ENCODE measurements around the gene FEZ2. TPM values are rescaled to one million over a fixed set of nuclear protein-coding genes. Genes with fewer than 3 reads are reported as not detected.

The FEZ2 gene
- polyA plus RNA-seq, 1 experiment, result 38.3 TPM

DNA sequence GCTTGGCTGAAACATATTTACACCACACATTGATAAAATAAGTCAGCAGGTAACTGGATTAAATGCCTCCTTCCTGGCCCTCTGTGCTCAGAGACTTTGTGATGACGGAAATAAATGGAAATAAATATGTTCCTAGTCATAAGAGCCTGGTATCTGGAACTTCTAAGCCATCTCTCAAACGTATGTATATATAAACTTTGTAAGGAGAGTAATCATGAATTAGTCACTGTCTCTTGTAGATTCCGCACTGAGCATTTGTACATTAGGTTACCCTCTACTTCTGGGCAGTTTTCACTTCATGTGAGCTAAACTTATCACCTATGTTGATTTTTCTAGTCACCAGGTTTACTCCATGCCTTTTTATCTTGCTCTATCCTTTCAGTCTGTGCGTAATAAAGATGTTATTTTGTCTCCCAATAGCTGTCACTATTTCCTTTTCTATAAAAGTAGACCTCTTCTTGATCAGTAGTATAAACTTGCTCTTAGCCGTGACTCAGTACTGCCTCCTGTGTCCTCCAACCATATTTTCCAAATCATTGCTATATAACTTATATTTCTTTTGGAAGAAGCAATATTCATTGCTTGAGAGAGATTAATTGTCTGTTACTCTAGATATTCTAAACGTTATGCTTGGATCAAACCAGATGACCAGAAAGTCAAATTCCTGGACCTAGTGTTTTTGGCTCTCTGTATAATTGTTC, 53.2 kb downstream of the FEZ2 start:
- POLR2A ChIA-PET, result no interaction called here
- DNase-seq (ENCODE audit: low read depth), result no peak

DNA sequence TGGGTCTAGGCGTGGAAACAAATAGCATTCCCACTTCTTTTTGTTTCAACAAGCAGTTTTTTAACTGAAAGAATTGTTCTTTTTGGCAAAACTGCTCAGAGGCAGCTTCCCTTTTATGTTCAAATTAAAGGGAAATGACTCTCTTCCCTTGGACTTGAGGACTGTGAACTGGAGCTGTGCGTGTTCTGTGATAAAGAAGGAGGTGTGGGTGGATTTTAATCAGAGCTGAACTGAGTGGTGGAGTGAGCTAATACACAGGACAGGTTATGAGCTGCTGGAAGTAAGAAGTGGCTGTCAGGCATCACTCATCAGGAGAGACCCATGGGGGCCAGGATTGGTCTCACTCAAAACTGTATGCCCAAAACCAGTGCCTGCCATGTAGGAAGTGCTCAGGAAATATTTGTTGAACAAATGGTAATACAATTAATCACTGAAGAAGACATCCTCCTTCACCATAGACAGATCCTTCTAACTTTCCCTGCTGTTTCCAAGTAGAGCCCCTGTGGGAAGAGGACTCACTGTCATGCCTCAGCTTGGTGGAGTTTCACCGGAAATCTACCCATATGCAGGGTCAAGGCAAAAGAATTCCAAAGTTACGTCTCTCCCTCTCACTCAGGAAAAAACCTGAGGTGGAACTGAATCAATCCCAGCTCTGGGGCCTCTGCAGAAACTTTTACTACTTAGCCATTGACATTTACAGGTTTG, 55.9 kb downstream of the FEZ2 start:
- TF ChIP-seq, protein P1, sequence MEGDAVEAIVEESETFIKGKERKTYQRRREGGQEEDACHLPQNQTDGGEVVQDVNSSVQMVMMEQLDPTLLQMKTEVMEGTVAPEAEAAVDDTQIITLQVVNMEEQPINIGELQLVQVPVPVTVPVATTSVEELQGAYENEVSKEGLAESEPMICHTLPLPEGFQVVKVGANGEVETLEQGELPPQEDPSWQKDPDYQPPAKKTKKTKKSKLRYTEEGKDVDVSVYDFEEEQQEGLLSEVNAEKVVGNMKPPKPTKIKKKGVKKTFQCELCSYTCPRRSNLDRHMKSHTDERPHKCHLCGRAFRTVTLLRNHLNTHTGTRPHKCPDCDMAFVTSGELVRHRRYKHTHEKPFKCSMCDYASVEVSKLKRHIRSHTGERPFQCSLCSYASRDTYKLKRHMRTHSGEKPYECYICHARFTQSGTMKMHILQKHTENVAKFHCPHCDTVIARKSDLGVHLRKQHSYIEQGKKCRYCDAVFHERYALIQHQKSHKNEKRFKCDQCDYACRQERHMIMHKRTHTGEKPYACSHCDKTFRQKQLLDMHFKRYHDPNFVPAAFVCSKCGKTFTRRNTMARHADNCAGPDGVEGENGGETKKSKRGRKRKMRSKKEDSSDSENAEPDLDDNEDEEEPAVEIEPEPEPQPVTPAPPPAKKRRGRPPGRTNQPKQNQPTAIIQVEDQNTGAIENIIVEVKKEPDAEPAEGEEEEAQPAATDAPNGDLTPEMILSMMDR (IDR thresholded peaks at IDR 0.05; ENCODE audit: insufficient read depth, low read depth, low read length), result no peak
- H3K27me3 ChIP-seq (ENCODE audit: control insufficient read depth, insufficient read depth, low read length), result no peaks in the 10 kb centered on the region
- CTCF ChIA-PET, result interaction anchor here (1.2 to 1.7 kb wide), 2 partner anchors 14 to 122 kb away, joined by 3 to 6 read pairs; no protein-coding TSS in a partner anchor
- peaks cover 14% of the 10 kb centered on the region for H3K36me3 ChIP-seq (ENCODE audit: control insufficient read depth, insufficient read depth, low read length)
- POLR2A ChIA-PET, result interaction anchor here (0.6 kb wide), 1 partner anchor 188 kb away, joined by 4 read pairs; no protein-coding TSS in a partner anchor
- H3K4me3 ChIP-seq (ENCODE audit: low read depth, low read length), result no peak overlapping the region
- no peak for DNase-seq (ENCODE audit: low read depth)

More for the DNA sequence above, 53.2 kb downstream of the FEZ2 start:
- Histone ChIP-seq H3K27me3 (ENCODE audit: control insufficient read depth, insufficient read depth, low read length) (no peaks in the 10 kb centered on the region), H3K36me3 (ENCODE audit: control insufficient read depth, insufficient read depth, low read length) (peaks cover 11% of the 10 kb centered on the region), H3K4me3 (ENCODE audit: low read depth, low read length) (no peak overlapping the region)
- TF ChIP-seq, protein P1 (IDR thresholded peaks at IDR 0.05; ENCODE audit: insufficient read depth, low read depth, low read length), result peak; percentile 46
- CTCF ChIA-PET, result interaction anchor here (0.5 to 1.7 kb wide), 3 partner anchors 11 to 1203 kb away, joined by 3 to 4 read pairs (median 3); no protein-coding TSS in a partner anchor

DNA sequence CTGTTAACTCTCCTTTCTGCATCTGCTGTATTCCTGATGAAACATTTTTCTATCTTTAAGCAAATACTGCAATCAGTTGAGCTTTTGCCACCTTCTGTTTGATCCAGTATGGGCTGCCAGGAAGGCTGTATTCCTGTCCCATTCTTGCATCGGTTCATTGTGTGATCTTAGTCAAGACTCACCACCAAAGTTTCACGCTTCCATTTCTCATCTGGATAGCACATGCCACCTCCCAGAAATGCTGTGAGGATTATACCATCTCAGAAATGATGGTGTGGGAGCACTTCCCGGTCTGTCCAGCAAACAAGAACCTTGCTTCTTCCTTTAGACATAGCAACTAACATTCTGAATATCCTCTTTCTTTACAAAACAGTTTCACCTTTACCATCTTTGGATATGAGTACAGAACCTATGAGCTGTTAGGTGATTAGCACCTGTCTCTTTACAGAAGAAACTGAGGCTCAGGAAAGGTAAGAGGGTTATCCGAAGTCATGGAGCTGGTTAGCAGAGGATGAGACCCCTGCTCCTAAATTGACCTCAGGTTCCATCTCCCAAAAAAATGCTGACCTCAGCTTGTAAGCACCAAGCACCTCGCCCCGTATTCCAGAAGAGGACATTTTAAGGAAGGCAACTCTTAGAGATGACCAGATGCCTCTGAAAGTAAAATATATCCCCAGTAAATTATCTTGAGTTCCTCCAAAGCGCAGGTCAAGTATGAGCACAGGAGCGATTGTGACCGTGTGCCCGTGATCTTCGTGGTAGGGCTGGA, 56.8 kb downstream of the FEZ2 start:
- H3K36me3 ChIP-seq (ENCODE audit: control insufficient read depth, insufficient read depth, low read length), result peaks cover 15% of the 10 kb centered on the region
- TF ChIP-seq, protein P1 (IDR thresholded peaks at IDR 0.05; ENCODE audit: insufficient read depth, low read depth, low read length), result no peak
- DNase-seq (ENCODE audit: low read depth), result no peak
- ChIA-PET CTCF (interaction anchor here (0.7 to 1.7 kb wide), 3 partner anchors 123 to 190 kb away, joined by 3 to 6 read pairs (median 3); no protein-coding TSS in a partner anchor), POLR2A (interaction anchor here (0.5 to 0.6 kb wide), 2 partner anchors 187 to 568 kb away, joined by 3 to 4 read pairs; no protein-coding TSS in a partner anchor)
- no peaks in the 10 kb centered on the region for H3K27me3 ChIP-seq (ENCODE audit: control insufficient read depth, insufficient read depth, low read length)
- no peak overlapping the region for H3K4me3 ChIP-seq (ENCODE audit: low read depth, low read length)

DNA sequence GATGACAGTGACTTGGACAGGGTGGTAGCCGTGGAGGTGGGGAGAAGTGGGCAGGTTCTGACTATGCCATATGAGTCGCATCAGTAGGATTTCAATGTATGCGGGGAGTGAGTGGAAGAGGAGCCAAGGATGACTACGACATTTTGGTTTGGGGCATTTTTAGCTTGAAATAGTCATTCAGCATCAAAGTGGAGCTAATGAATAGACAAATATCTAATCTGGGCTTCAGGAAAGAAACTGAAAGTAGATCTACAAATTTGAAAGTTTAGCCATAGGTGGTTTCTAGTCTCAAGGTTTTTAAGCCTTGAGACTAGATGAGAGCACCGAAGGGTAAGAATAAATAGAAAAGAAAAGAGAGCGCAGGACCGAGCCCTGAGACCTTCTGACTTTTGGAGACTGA, 58.3 kb downstream of the FEZ2 start:
- Histone ChIP-seq H3K4me3 (ENCODE audit: low read depth, low read length) (no peak overlapping the region), H3K27me3 (ENCODE audit: control insufficient read depth, insufficient read depth, low read length) (no peaks in the 10 kb centered on the region), H3K36me3 (ENCODE audit: control insufficient read depth, insufficient read depth, low read length) (peaks cover 15% of the 10 kb centered on the region)
- ChIA-PET POLR2A (interaction anchor here (0.6 kb wide), 1 partner anchor 125 kb away, joined by 3 read pairs; no protein-coding TSS in a partner anchor), CTCF (no interaction called here)
- DNase-seq (ENCODE audit: low read depth), result no peak
- TF ChIP-seq, protein P1 (IDR thresholded peaks at IDR 0.05; ENCODE audit: insufficient read depth, low read depth, low read length), result no peak
